K562 (cell line): ENCODE data around the gene TMEM131. TPM values are rescaled to one million over a fixed set of nuclear protein-coding genes. Genes with fewer than 3 reads are reported as not detected.

ENCODE experiments used
- ATAC-seq: fragments of 200-7000 bp; cut with Tn5 transposase; 3 replicates; pipeline ENCODE4 v1.9.1; 2020; ENCODE audit warnings: moderate library complexity
- BruUV-seq: library from RNA; stranded (reverse); fragments of 400-500 nt; replicated peaks from 2 replicates; lab custom pipeline; 2021; lab: Mats Ljungman, UMichigan
- CTCF ChIA-PET: fragments of 300-600 bp; formaldehyde crosslinking; extraction: SDS; loops from one replicate; lab custom pipeline; 2021; ENCODE audit warnings: low intra/inter-chr PET ratio; lab: Yijun Ruan, JAX
- POLR2A ChIA-PET: fragments of 300-600, 350-650 bp; sonication (Branson Sonifier 250); formaldehyde crosslinking; extraction: SDS; loops from one replicate; lab custom pipeline; 2021; ENCODE audit warnings: antibody characterized with exemption, inconsistent platforms; lab: Yijun Ruan, JAX
- DNase-seq, 4 experiments: peaks; one replicate each; pipeline versions ENCODE4 v3.0.0 to v3.0.0-alpha.2; 2011 to 2018; ENCODE audit warnings: low spot score in 3 of 4, mixed read lengths in 3 of 4; ENCODE audit errors: extremely low read depth in 1 of 4
- FAIRE-seq: peaks from 2 replicates; lab custom pipeline; 2011; peaks lifted over from hg19 to GRCh38; lab: Jason Lieb, UNC
- H2AFZ ChIP-seq: 2 replicates; pipeline ENCODE4 v1.6.0; 2011; ENCODE audit warnings: low read depth, low read length, control low read depth, inconsistent platforms
- H3K27ac ChIP-seq: fragments of 200-600 bp; 3 replicates; pipeline ENCODE4 v1.8.0; 2011; ENCODE audit warnings: low read depth, mild to moderate bottlenecking, control low read depth, inconsistent platforms, low read length, moderate library complexity, mixed read lengths; ENCODE audit errors: extremely low read depth
- H3K27me3 ChIP-seq, 2 experiments: fragments of 300-600 bp in 1 of 2; 2 replicates in 1 of 2; 3 replicates in 1 of 2; pipeline versions ENCODE4 v1.6.0 to v1.8.0; 2011; ENCODE audit warnings: inconsistent platforms in 2 of 2, low read length in 2 of 2, mild to moderate bottlenecking in 1 of 2, mixed read lengths in 1 of 2, moderate library complexity in 1 of 2; ENCODE audit not compliant: control insufficient read depth in 2 of 2, insufficient read depth in 2 of 2
- H3K36me3 ChIP-seq: fragments of 300-600 bp; 3 replicates; pipeline ENCODE4 v1.8.0; 2011; ENCODE audit warnings: mild to moderate bottlenecking, low read length, inconsistent platforms; ENCODE audit not compliant: control insufficient read depth, insufficient read depth
- H3K4me1 ChIP-seq, 2 experiments: fragments of 200-600 bp in 1 of 2; replicated peaks in 1 of 2; 2 replicates in 1 of 2; 3 replicates in 1 of 2; pipeline versions ENCODE4 v1.5.1 to v1.8.0; 2011; ENCODE audit warnings: inconsistent platforms in 2 of 2, low read length in 2 of 2, mild to moderate bottlenecking in 1 of 2, mixed read lengths in 1 of 2, moderate library complexity in 1 of 2; ENCODE audit not compliant: control insufficient read depth in 2 of 2, insufficient read depth in 2 of 2
- H3K4me2 ChIP-seq: 2 replicates; pipeline ENCODE4 v1.6.1; 2011; ENCODE audit warnings: low read length, control low read depth, inconsistent platforms, mixed read lengths; ENCODE audit not compliant: insufficient read depth
- H3K4me3 ChIP-seq: fragments of 200-600 bp; sonication (generic), shearing (Covaris generic); 2 replicates; pipeline ENCODE4 v1.5.1; 2016; ENCODE audit warnings: control low read depth, inconsistent platforms
- H3K79me2 ChIP-seq: fragments of 200-600 bp; 3 replicates; pipeline ENCODE4 v1.8.0; 2011; ENCODE audit warnings: low read length, inconsistent platforms; ENCODE audit not compliant: control insufficient read depth, insufficient read depth
- H3K9ac ChIP-seq, 2 experiments: 2 replicates each; pipeline versions ENCODE4 v1.6.0 to v1.6.1; 2011; ENCODE audit warnings: low read depth in 2 of 2, low read length in 2 of 2, control low read depth in 1 of 2, inconsistent platforms in 1 of 2, mild to moderate bottlenecking in 1 of 2, mixed read lengths in 1 of 2; ENCODE audit not compliant: insufficient read depth in 1 of 2
- H3K9me1 ChIP-seq: one replicate; pipeline ENCODE4 v1.6.0; 2011; ENCODE audit warnings: inconsistent platforms, mild to moderate bottlenecking, low read length, moderate library complexity; ENCODE audit not compliant: control insufficient read depth, insufficient read depth
- H3K9me3 ChIP-seq: replicated peaks from 2 replicates; pipeline ENCODE4 v1.5.1; 2011; ENCODE audit warnings: low read depth, low read length, inconsistent platforms; ENCODE audit not compliant: control insufficient read depth, insufficient read depth
- H4K20me1 ChIP-seq: replicated peaks from 2 replicates; pipeline ENCODE4 v1.6.1; 2011; ENCODE audit warnings: low read length, inconsistent platforms, mixed read lengths; ENCODE audit not compliant: control insufficient read depth, insufficient read depth
- GATAD2A ChIP-seq: fragments of 450-650 bp; IDR thresholded peaks from 2 replicates; pipeline ENCODE4 v1.6.1; 2017
- GTF2B ChIP-seq: IDR thresholded peaks from 2 replicates; pipeline ENCODE4 v1.6.1; 2011; ENCODE audit not compliant: insufficient read length; ENCODE audit errors: extremely low read depth
- MAFG ChIP-seq: fragments of 450-650 bp; conservative IDR thresholded peaks from 2 replicates; pipeline ENCODE4 v1.6.1; 2016; ENCODE audit warnings: missing genetic modification characterization, missing compliant biosample characterization
- NR3C1 ChIP-seq: sonication (generic); formaldehyde crosslinking; IDR thresholded peaks from 2 replicates; pipeline ENCODE4 v1.8.1; 2022; ENCODE audit warnings: missing genetic modification reagents
- ZBTB34 ChIP-seq: fragments of 250-450 bp; sonication (Bioruptor Pico); IDR thresholded peaks from 2 replicates; pipeline ENCODE4 v1.8.0; 2021; ENCODE audit warnings: mild to moderate bottlenecking, moderate library complexity
- ZNF165 ChIP-seq: fragments of 250-450 bp; sonication (Bioruptor Pico); IDR thresholded peaks from 2 replicates; pipeline ENCODE4 v1.4.0; 2020; ENCODE audit warnings: borderline replicate concordance
- ZNF224 ChIP-seq: sonication (generic); formaldehyde crosslinking; IDR thresholded peaks from 2 replicates; pipeline ENCODE4 v1.8.0; 2022; ENCODE audit warnings: mild to moderate bottlenecking, missing genetic modification reagents
- ZNF583 ChIP-seq: fragments of 250-450 bp; sonication (Bioruptor Pico); IDR thresholded peaks from 2 replicates; pipeline ENCODE4 v1.4.0; 2020
- WGBS: fragments of 100-300 bp; shearing (Covaris generic); methylation state at CpG from one replicate; pipeline ENCODE4 v1.1.6; 2016; ENCODE audit warnings: low coverage, mixed read lengths; ENCODE audit not compliant: insufficient coverage; ENCODE audit errors: missing lambda C conversion rate; 5-methylcytosine and 5-hydroxymethylcytosine counted together
- in situ Hi-C: fragments of 300-500 bp; cut with MboI; formaldehyde crosslinking; loops from 4 replicates; pipeline ENCODE4 v1.15.0; 2018; ENCODE audit warnings: inconsistent platforms, mixed read lengths
- intact Hi-C: fragments of 100-400 bp; cut with micrococcal nuclease; formaldehyde crosslinking; loops from 2 replicates; pipeline ENCODE4 v1.14.2; 2022
- polyA plus RNA-seq, 8 experiments: library from polyadenylated mRNA; depleted of rRNA in 4 of 8; stranded (reverse) in 5 of 8; unstranded in 3 of 8; fragments of >200 nt; fragmentation: Nextera tagmentation in 2 of 8; fragmentation: Illumina TruSeq in 1 of 8; extraction: Ambion mirVana in 2 of 8; extraction: Trizol in 1 of 8; gene quantifications; 2 replicates each; pipeline versions ENCODE4 v1.2.1 to v1.2.3, GENCODE V29; 2011 to 2014; ENCODE audit warnings: inconsistent platforms in 1 of 8, missing spikeins in 1 of 8
- total RNA-seq, 7 experiments: library from RNA; depleted of rRNA in 6 of 7; stranded (reverse); fragments of >200 nt in 6 of 7; fragmentation: Illumina TruSeq in 2 of 7; extraction: Trizol in 2 of 7; gene quantifications; 2 replicates each; pipeline versions ENCODE4 v1.2.1 to v1.2.3, GENCODE V29; 2011 to 2021; ENCODE audit warnings: low replicate concordance in 1 of 7

The TMEM131 gene
- total and polyA plus RNA-seq, 9 of the 15 experiments (the other 6 are each of a cell fraction or from before 2014, with no cell fraction given), result 2.5 to 21.1 (median 12.4) TPM

GRCh38 chr2:97798416-97798815, 197.3 kb downstream of the TMEM131 start:
- intact Hi-C loops, result no loop called here
- in situ Hi-C loops, result no loop called here

More at GRCh38 chr2:97798416-97798815, 197.3 kb downstream of the TMEM131 start:
- BruUV-seq, result no TSS peak
- WGBS, result 90% methylated on average over 6 of the region's 6 CpGs
- no peak for ATAC-seq
- no peak overlapping the region for H3K4me3 ChIP-seq
- no peaks in the 10 kb centered on the region for H3K9me1 ChIP-seq
- H3K4me2 ChIP-seq, result no peak overlapping the region
- H2AFZ ChIP-seq, result no peak overlapping the region
- H3K4me1 ChIP-seq, result no peaks in the 10 kb centered on the region
- no peak for TF ChIP-seq GATAD2A
- no peak for TF ChIP-seq MAFG (tag)
- no peak for TF ChIP-seq ZNF583 (CRISPR knock-in tag)
- no peak for TF ChIP-seq ZBTB34 (CRISPR knock-in tag)
- TF ChIP-seq NR3C1, result no peak
- no peak for TF ChIP-seq GTF2B
- no peak for TF ChIP-seq ZNF224 (CRISPR knock-in tag)
- TF ChIP-seq ZNF165 (CRISPR knock-in tag), result no peak
- no peak overlapping the region for H3K9ac ChIP-seq
- H3K79me2 ChIP-seq, result no peaks in the 10 kb centered on the region
- POLR2A ChIA-PET, result interaction anchor here (0.6 kb wide), 1 partner anchor 244 kb away, joined by 3 read pairs; no protein-coding TSS in a partner anchor
- CTCF ChIA-PET, result no interaction called here
- no peak overlapping the region for H3K27ac ChIP-seq
- DNase-seq, result no peak
- H3K27me3 ChIP-seq, result no peaks in the 10 kb centered on the region
- H4K20me1 ChIP-seq, result no peaks in the 10 kb centered on the region
- no peaks in the 10 kb centered on the region for H3K9me3 ChIP-seq
- H3K36me3 ChIP-seq, result peaks cover 29% of the 10 kb centered on the region; the same call in 2 of the 3 replicates
- FAIRE-seq, result no peak
